GM23338 (cell line): ENCODE results near the gene MAP4K4. TPM values are rescaled to one million over a fixed set of nuclear protein-coding genes. Genes with fewer than 3 reads are reported as not detected.

Source experiments
- ATAC-seq: fragments of 200-7000 bp; cut with Tn5 transposase; 3 replicates; pipeline ENCODE4 v1.9.1; 2020
- DNase-seq: peaks from one replicate; pipeline ENCODE4 v3.0.0-alpha.2; 2015; ENCODE audit warnings: low spot score
- H2AFZ ChIP-seq: fragments of 200-600 bp; sonication (generic); 2 replicates; pipeline ENCODE4 v1.8.0; 2016; ENCODE audit warnings: antibody characterized with exemption, mild to moderate bottlenecking, moderate library complexity
- H3F3A ChIP-seq: fragments of 200-600 bp; sonication (generic); replicated peaks from 2 replicates; pipeline ENCODE4 v1.8.0; 2017; ENCODE audit warnings: antibody characterized with exemption, mixed run types, low read depth
- H3K27ac ChIP-seq: fragments of 200-600 bp; sonication (generic); 2 replicates; pipeline ENCODE4 v1.6.1; 2016; ENCODE audit warnings: low read depth
- H3K27me3 ChIP-seq: fragments of 200-600 bp; sonication (generic); 2 replicates; pipeline ENCODE4 v1.8.0; 2016; ENCODE audit warnings: mild to moderate bottlenecking, mixed run types, moderate library complexity; ENCODE audit not compliant: insufficient read depth
- H3K36me3 ChIP-seq: fragments of 200-600 bp; sonication (generic); 2 replicates; pipeline ENCODE4 v1.8.0; 2016; ENCODE audit warnings: mild to moderate bottlenecking; ENCODE audit not compliant: insufficient read depth
- H3K4me1 ChIP-seq: fragments of 200-600 bp; sonication (generic); 2 replicates; pipeline ENCODE4 v1.8.0; 2016; ENCODE audit warnings: mild to moderate bottlenecking, moderate library complexity; ENCODE audit not compliant: insufficient read depth
- H3K4me2 ChIP-seq: fragments of 200-600 bp; sonication (generic); 2 replicates; pipeline ENCODE4 v1.7.1; 2017; ENCODE audit warnings: mixed run types
- H3K4me3 ChIP-seq: fragments of 200-600 bp; sonication (generic); 2 replicates; pipeline ENCODE4 v1.6.1; 2016; ENCODE audit warnings: mixed run types
- H3K79me2 ChIP-seq: fragments of 200-600 bp; sonication (generic); replicated peaks from 2 replicates; pipeline ENCODE4 v1.8.0; 2017; ENCODE audit warnings: mild to moderate bottlenecking; ENCODE audit not compliant: insufficient read depth
- H3K9me2 ChIP-seq: fragments of 200-600 bp; sonication (generic); 2 replicates; pipeline ENCODE4 v1.8.0; 2017; ENCODE audit not compliant: insufficient read depth
- H4K20me1 ChIP-seq: fragments of 200-600 bp; sonication (generic); replicated peaks from 2 replicates; pipeline ENCODE4 v1.8.0; 2017; ENCODE audit warnings: mild to moderate bottlenecking; ENCODE audit not compliant: insufficient read depth
- H3K27ac Mint-ChIP-seq: 2 replicates; pipeline ENCODE4 v1.8.0; 2020; ENCODE audit warnings: inconsistent platforms, mild to moderate bottlenecking, moderate library complexity, mixed read lengths
- H3K27me3 Mint-ChIP-seq: 3 replicates; pipeline ENCODE4 v1.8.0; 2022; ENCODE audit warnings: low read depth, mild to moderate bottlenecking, moderate library complexity, mixed read lengths, inconsistent platforms; ENCODE audit not compliant: insufficient read depth, poor library complexity
- H3K36me3 Mint-ChIP-seq: 3 replicates; pipeline ENCODE4 v1.8.0; 2021; ENCODE audit warnings: low read depth, mild to moderate bottlenecking, inconsistent platforms, moderate library complexity, mixed read lengths
- H3K4me1 Mint-ChIP-seq: 3 replicates; pipeline ENCODE4 v1.8.0; 2020; ENCODE audit warnings: mild to moderate bottlenecking, inconsistent platforms, mixed read lengths
- H3K4me3 Mint-ChIP-seq: 3 replicates; pipeline ENCODE4 v1.8.0; 2021; ENCODE audit warnings: moderate library complexity, mild to moderate bottlenecking, inconsistent platforms, mixed read lengths
- H3K9me3 Mint-ChIP-seq: 3 replicates; pipeline ENCODE4 v1.8.0; 2020; ENCODE audit warnings: moderate library complexity, mild to moderate bottlenecking, inconsistent platforms, mixed read lengths
- CREB1 ChIP-seq: fragments of 250-450 bp; sonication (Bioruptor Pico); IDR thresholded peaks from 2 replicates; pipeline ENCODE4 v1.5.0; 2020; ENCODE audit warnings: low read depth, mild to moderate bottlenecking, moderate library complexity
- CTCF ChIP-seq, 2 experiments: fragments of 200-600 bp in 1 of 2; sonication (generic) in 1 of 2; conservative IDR thresholded peaks; 2 replicates each; pipeline versions ENCODE4 v1.5.1 to v1.6.1; 2016 to 2017; ENCODE audit warnings: antibody characterized with exemption in 2 of 2, low read depth in 2 of 2, mild to moderate bottlenecking in 2 of 2, moderate library complexity in 1 of 2
- ETS1 ChIP-seq: IDR thresholded peaks from 2 replicates; pipeline ENCODE4 v1.6.1; 2016; ENCODE audit warnings: antibody characterized with exemption
- EZH2 ChIP-seq: fragments of 200-600 bp; sonication (generic); IDR thresholded peaks from one replicate; pipeline ENCODE4 v1.8.0; 2017; ENCODE audit warnings: antibody characterized with exemption, mild to moderate bottlenecking, low read depth; ENCODE audit not compliant: unreplicated experiment
- EZH2phosphoT487 ChIP-seq: fragments of 200-600 bp; sonication (generic); IDR thresholded peaks from one replicate; pipeline ENCODE4 v1.8.1; 2018; ENCODE audit warnings: antibody characterized with exemption; ENCODE audit not compliant: unreplicated experiment
- JUNB ChIP-seq: IDR thresholded peaks from one replicate; pipeline ENCODE4 v1.6.1; 2016; ENCODE audit warnings: antibody characterized with exemption; ENCODE audit not compliant: unreplicated experiment
- NANOG ChIP-seq: IDR thresholded peaks from 2 replicates; pipeline ENCODE4 v1.6.1; 2016; ENCODE audit warnings: antibody characterized with exemption, borderline replicate concordance
- POLR2AphosphoS5 ChIP-seq: IDR thresholded peaks from 2 replicates; pipeline ENCODE4 v1.6.1; 2016; ENCODE audit warnings: antibody characterized with exemption, low read depth
- STAT1 ChIP-seq: IDR thresholded peaks from one replicate; pipeline ENCODE4 v1.6.1; 2016; ENCODE audit warnings: antibody characterized with exemption; ENCODE audit not compliant: unreplicated experiment
- ZNF331 ChIP-seq: fragments of 250-450 bp; sonication (Bioruptor Pico); IDR thresholded peaks from 2 replicates; pipeline ENCODE4 v1.5.0; 2020; ENCODE audit warnings: low read depth, mild to moderate bottlenecking, moderate library complexity
- ZNF462 ChIP-seq: fragments of 250-450 bp; sonication (Bioruptor Pico); IDR thresholded peaks from 2 replicates; pipeline ENCODE4 v1.5.0; 2020; ENCODE audit warnings: mild to moderate bottlenecking, moderate library complexity
- polyA plus RNA-seq: library from polyadenylated mRNA; unstranded; fragments of >200 nt; fragmentation: Nextera tagmentation; extraction: Ambion mirVana; gene quantifications from 2 replicates; pipeline ENCODE4 v1.2.1, GENCODE V29; 2016
- total RNA-seq: library from RNA; depleted of rRNA; stranded (reverse); fragments of >200 nt; shearing (Covaris generic); gene quantifications from 2 replicates; pipeline ENCODE4 v1.2.3, GENCODE V29; 2014

Gene MAP4K4
- total and polyA plus RNA-seq, 2 experiments from 2014 or later: 34.6 to 99.2 TPM

- TF ChIP-seq ZNF331 (CRISPR knock-in tag): no peak
- no peak for TF ChIP-seq CTCF (conservative IDR thresholded peaks at IDR 0.05; ENCODE audit: low read depth in 2 of 2)
- no peak for TF ChIP-seq STAT1
- no peak for TF ChIP-seq ETS1
- no peak for TF ChIP-seq CREB1 (CRISPR knock-in tag)
- no peak for TF ChIP-seq NANOG
- no peak for TF ChIP-seq EZH2phosphoT487
These were observed 130.8 kb downstream of the MAP4K4 start (continued) for GRCh38 chr2:101828257-101828656.

GRCh38 chr2:101828673-101829334 is 131.3 kb downstream of the MAP4K4 start:
- H3K4me1 ChIP-seq: 0 out of 2 replicates have a peak, but pooled peaks cover 4% of the 10 kb centered on the region
- peaks cover 13% of the 10 kb centered on the region for H3K79me2 ChIP-seq
- H3F3A ChIP-seq: no peaks in the 10 kb centered on the region
- H3K27ac Mint-ChIP-seq: no peak overlapping the region
- no peak overlapping the region for H3K4me2 ChIP-seq
- no peak for DNase-seq
- no peak overlapping the region for H3K4me3 Mint-ChIP-seq
- no peak overlapping the region for H3K4me3 ChIP-seq
- peaks cover 4% of the 10 kb centered on the region for H3K36me3 ChIP-seq
- H3K9me2 ChIP-seq: no peaks in the 10 kb centered on the region
- H3K27me3 ChIP-seq: no peaks in the 10 kb centered on the region
- ATAC-seq: no peak
- H3K4me1 Mint-ChIP-seq: peaks cover 18% of the 10 kb centered on the region
- peaks cover 7% of the 10 kb centered on the region for H4K20me1 ChIP-seq
- no peak overlapping the region for H3K27ac ChIP-seq
- H3K9me3 Mint-ChIP-seq: no peaks in the 10 kb centered on the region
- no peak overlapping the region for H2AFZ ChIP-seq
- no peaks in the 10 kb centered on the region for H3K27me3 Mint-ChIP-seq
- peaks cover 37% of the 10 kb centered on the region for H3K36me3 Mint-ChIP-seq
- TF ChIP-seq EZH2 (no peak), POLR2AphosphoS5 (no peak), CTCF (conservative IDR thresholded peaks at IDR 0.05; ENCODE audit: low read depth in 2 of 2) (no peak), EZH2phosphoT487 (no peak), ETS1 (no peak), JUNB (no peak), ZNF331 (CRISPR knock-in tag) (no peak), ZNF462 (CRISPR knock-in tag) (no peak)
